Right lobe of liver (tissue), 6 donors: ENCODE results near the gene TTC12. TPM values are rescaled to one million over a fixed set of nuclear protein-coding genes. Genes with fewer than 3 reads are reported as not detected.

Experiments used
- ATAC-seq, 4 donors: fragments of 200-7000 bp; cut with Tn5 transposase; one replicate each; pipeline ENCODE4 v1.9.1; 2020; ENCODE audit warnings: mild to moderate bottlenecking in 4 of 4, moderate library complexity in 4 of 4
- DNase-seq, 3 donors: peaks; one replicate each; pipeline ENCODE4 v3.0.0-alpha.2; 2020
- H3K27ac ChIP-seq, 3 donors: fragments of 200-600 bp; one replicate each; pipeline ENCODE4 v1.8.0; 2022
- H3K27me3 ChIP-seq, 2 donors: fragments of 200-600 bp; one replicate each; pipeline ENCODE4 v1.8.0; 2022
- H3K36me3 ChIP-seq, 4 donors: fragments of 200-600 bp; sonication (generic) in 1 of 4; one replicate each; pipeline versions ENCODE4 v1.5.1 to v1.8.0; 2017 to 2022; ENCODE audit warnings: control low read depth in 1 of 4
- H3K4me1 ChIP-seq, 4 donors: fragments of 200-600 bp; sonication (generic) in 1 of 4; one replicate each; pipeline versions ENCODE4 v1.5.1 to v1.8.0; 2017 to 2022; ENCODE audit warnings: control low read depth in 1 of 4
- H3K4me3 ChIP-seq, 3 donors: fragments of 200-600 bp; one replicate each; pipeline ENCODE4 v1.8.0; 2022
- H3K9me3 ChIP-seq, 4 donors: fragments of 200-600 bp; sonication (generic) in 1 of 4; one replicate each; pipeline versions ENCODE4 v1.5.1 to v1.8.0; 2017 to 2022; ENCODE audit warnings: control low read depth in 1 of 4
- CTCF ChIP-seq, 4 donors: fragments of 200-600 bp in 3 of 4; fragments of 450-650 bp in 1 of 4; IDR thresholded peaks; one replicate each; pipeline versions ENCODE4 v1.5.1 to v1.8.0; 2016 to 2022; ENCODE audit warnings: antibody characterized with exemption in 4 of 4, mild to moderate bottlenecking in 2 of 4
- POLR2A ChIP-seq: fragments of 450-650 bp; IDR thresholded peaks from one replicate; pipeline ENCODE4 v1.6.1; 2017; ENCODE audit warnings: antibody characterized with exemption, mild to moderate bottlenecking
- WGBS: methylation state at CpG from one replicate; pipeline ENCODE4 v1.1.6; 2018; ENCODE audit warnings: low coverage, low lambda C conversion rate; ENCODE audit not compliant: insufficient coverage; ENCODE audit errors: missing lambda C conversion rate; 5-methylcytosine and 5-hydroxymethylcytosine counted together
- intact Hi-C, 2 donors: fragments of 100-400 bp; cut with DNase I; formaldehyde crosslinking; loops; one replicate each; pipeline versions ENCODE4 v1.11.2 to v1.14.1; 2022
- total RNA-seq, 6 experiments: library from RNA; depleted of rRNA in 2 of 6; stranded (reverse); fragments of >200 nt in 2 of 6; fragmentation: NEBNext Ultra II Directional in 3 of 6; extraction: Animal tissue kit (Norgen Biotek cat#: 25700) in 3 of 6; gene quantifications; one replicate each; pipeline versions ENCODE4 v1.1.0 to v1.2.4, GENCODE V29; 2016 to 2023
- donor health status: DM: no; HTN: yes; CAD: no.
- donor health status: DM: no; HTN: no; CAD: no.
- donor health status: DM: no; HTN: no; CAD: no.
- donor health status: DM: no; HTN: yes; CAD: no.
- donor health status: DM: no; HTN: yes; CAD: no.

The TTC12 gene
- total RNA-seq, 6 experiments from 2014 or later: 5.1 to 8.9 (median 7.2) TPM

GRCh38 chr11:113286509-113287497 lies 27.6 kb upstream of the TTC12 start:
- H3K27me3 ChIP-seq: no peaks in the 10 kb centered on the region
- H3K27ac ChIP-seq: no peak overlapping the region
- no peak for ATAC-seq
- WGBS: 81% methylated on average over 6 of the region's 11 CpGs
- no peaks in the 10 kb centered on the region for H3K4me1 ChIP-seq
- TF ChIP-seq CTCF (IDR thresholded peaks at IDR 0.05): no peak
- no peak for TF ChIP-seq POLR2A
- no peak overlapping the region for H3K4me3 ChIP-seq
- DNase-seq: no peak
- intact Hi-C loops: loop anchor here (5.0 kb wide), 1 partner anchor 695 kb away; no protein-coding TSS in a partner anchor
- no peaks in the 10 kb centered on the region for H3K36me3 ChIP-seq
- no peaks in the 10 kb centered on the region for H3K9me3 ChIP-seq

- Histone ChIP-seq H3K4me1 (no peaks in the 10 kb centered on the region), H3K9me3 (no peaks in the 10 kb centered on the region), H3K36me3 (no peaks in the 10 kb centered on the region), H3K27ac (no peak overlapping the region), H3K27me3 (no peaks in the 10 kb centered on the region), H3K4me3 (no peak overlapping the region)
- ATAC-seq (no peak), DNase-seq (no peak)
- intact Hi-C loops: loop anchor here (5.0 kb wide), 1 partner anchor 696 kb away; no protein-coding TSS in a partner anchor
- WGBS: 52% methylated on average over 3 of the region's 3 CpGs
- no peak for TF ChIP-seq POLR2A
- no peak for TF ChIP-seq CTCF (IDR thresholded peaks at IDR 0.05)
Observed at GRCh38 chr11:113287801-113288200, 26.6 kb upstream of the TTC12 start.

GRCh38 chr11:113288286-113288863 lies 26.0 kb upstream of the TTC12 start:
- H3K9me3 ChIP-seq: no peaks in the 10 kb centered on the region
- no peaks in the 10 kb centered on the region for H3K36me3 ChIP-seq
- intact Hi-C loops: loop anchor here (5.0 kb wide), 1 partner anchor 696 kb away; no protein-coding TSS in a partner anchor
- H3K27ac ChIP-seq: no peak overlapping the region
- TF ChIP-seq CTCF (IDR thresholded peaks at IDR 0.05): no peak
- TF ChIP-seq POLR2A: no peak
- ATAC-seq (no peak), DNase-seq (no peak)
- H3K27me3 ChIP-seq: no peaks in the 10 kb centered on the region
- H3K4me3 ChIP-seq: no peak overlapping the region
- WGBS: 52% methylated on average over 3 of the region's 6 CpGs
- no peaks in the 10 kb centered on the region for H3K4me1 ChIP-seq

GRCh38 chr11:113289431-113290187 lies 24.8 kb upstream of the TTC12 start:
- H3K36me3 ChIP-seq: no peaks in the 10 kb centered on the region
- H3K4me1 ChIP-seq: no peaks in the 10 kb centered on the region
- H3K4me3 ChIP-seq: no peak overlapping the region
- 46% methylated on average over 8 of the region's 10 CpGs for WGBS
- H3K9me3 ChIP-seq: no peaks in the 10 kb centered on the region
- no peaks in the 10 kb centered on the region for H3K27me3 ChIP-seq
- intact Hi-C loops: loop anchor here (5.0 kb wide), 1 partner anchor 697 kb away; no protein-coding TSS in a partner anchor
- ATAC-seq (peak; percentile 93 to 99 (median 96)), DNase-seq (peak; percentile 61 to 68 (median 64))
- H3K27ac ChIP-seq: no peak overlapping the region
- no peak for TF ChIP-seq POLR2A
- TF ChIP-seq CTCF (IDR thresholded peaks at IDR 0.05): peak; percentile 87 to 92 (median 90)
